Measurements from ENCODE around the gene CTNNA2.

The CTNNA2 gene

GRCh38 chr2:80255918-80256781 is 743.3 kb downstream of the CTNNA2 start:
- DNase-seq (ENCODE audit: low read depth in 1 of 2, low spot score in 1 of 2) = no peak

GRCh38 chr2:80256782-80257167 is 743.9 kb downstream of the CTNNA2 start:
- DNase-seq (ENCODE audit: low read depth in 1 of 2, low spot score in 1 of 2) = no peak

- no peak for DNase-seq (ENCODE audit: low read depth in 1 of 2, low spot score in 1 of 2)
Measured at GRCh38 chr2:80257450-80257849, 744.6 kb downstream of the CTNNA2 start.

GRCh38 chr2:80258341-80258740 is 745.5 kb downstream of the CTNNA2 start:
- no peak for DNase-seq (ENCODE audit: low read depth in 1 of 2, low spot score in 1 of 2)

- no peak for DNase-seq (ENCODE audit: low read depth in 1 of 2, low spot score in 1 of 2)
Measured at GRCh38 chr2:80258793-80259192, 745.9 kb downstream of the CTNNA2 start.

GRCh38 chr2:80259292-80259691 is 746.4 kb downstream of the CTNNA2 start:
- no peak for DNase-seq (ENCODE audit: low read depth in 1 of 2, low spot score in 1 of 2)

GRCh38 chr2:80266231-80266630 is 753.4 kb downstream of the CTNNA2 start:
- no peak for DNase-seq (ENCODE audit: low read depth in 1 of 2, low spot score in 1 of 2)

GRCh38 chr2:80269806-80270205 is 757.0 kb downstream of the CTNNA2 start:
- DNase-seq (ENCODE audit: low read depth in 1 of 2, low spot score in 1 of 2) = no peak

GRCh38 chr2:80280598-80280997 is 767.7 kb downstream of the CTNNA2 start:
- no peak for DNase-seq (ENCODE audit: low read depth in 1 of 2, low spot score in 1 of 2)

- no peak for DNase-seq (ENCODE audit: low read depth in 1 of 2, low spot score in 1 of 2)
Measured at GRCh38 chr2:80281049-80281448, 768.2 kb downstream of the CTNNA2 start.

GRCh38 chr2:80288576-80288975 is 775.7 kb downstream of the CTNNA2 start:
- DNase-seq (ENCODE audit: low read depth in 1 of 2, low spot score in 1 of 2) = no peak

- no peak for DNase-seq (ENCODE audit: low read depth in 1 of 2, low spot score in 1 of 2)
Measured at GRCh38 chr2:80291656-80292055, 778.8 kb downstream of the CTNNA2 start.

GRCh38 chr2:80292474-80292873 is 779.6 kb downstream of the CTNNA2 start:
- no peak for DNase-seq (ENCODE audit: low read depth in 1 of 2, low spot score in 1 of 2)

- no peak for DNase-seq (ENCODE audit: low read depth in 1 of 2, low spot score in 1 of 2)
Measured at GRCh38 chr2:80293039-80293438, 780.2 kb downstream of the CTNNA2 start.

GRCh38 chr2:80298954-80299353 is 786.1 kb downstream of the CTNNA2 start:
- no peak for DNase-seq (ENCODE audit: low read depth in 1 of 2, low spot score in 1 of 2)

GRCh38 chr2:80299661-80300060 is 786.8 kb downstream of the CTNNA2 start:
- DNase-seq (ENCODE audit: low read depth in 1 of 2, low spot score in 1 of 2) = no peak

- DNase-seq (ENCODE audit: low read depth in 1 of 2, low spot score in 1 of 2) = no peak
Measured at GRCh38 chr2:80300346-80300745, 787.5 kb downstream of the CTNNA2 start.

GRCh38 chr2:80300954-80301353 is 788.1 kb downstream of the CTNNA2 start:
- no peak for DNase-seq (ENCODE audit: low read depth in 1 of 2, low spot score in 1 of 2)

GRCh38 chr2:80302001-80302313 is 789.1 kb downstream of the CTNNA2 start:
- no peak for DNase-seq (ENCODE audit: low read depth in 1 of 2, low spot score in 1 of 2)

GRCh38 chr2:80302314-80303005 is 789.6 kb downstream of the CTNNA2 start:
- DNase-seq (ENCODE audit: low read depth in 1 of 2, low spot score in 1 of 2) = no peak

GRCh38 chr2:80303006-80303908 is 790.4 kb downstream of the CTNNA2 start:
- no peak for DNase-seq (ENCODE audit: low read depth in 1 of 2, low spot score in 1 of 2)

All from stimulated activated CD4-positive, alpha-beta T cell treated with anti-CD3 and anti-CD28 coated beads, Interleukin-15, amount 100 ng/mL, for 1 hour (primary cell).